Vagina (tissue), 2 donors: ENCODE measurements around the gene RNF214.
"Not testable (repeated sequence)": the region's sequence is repeated elsewhere in the genome, so short reads cannot be mapped to it uniquely, and the experiment has no call there.

Source experiments
- POLR2A ChIP-seq, 2 donors: fragments of 450-650 bp; IDR thresholded peaks; one replicate each; pipeline ENCODE4 v1.6.1; 2017; ENCODE audit warnings: antibody characterized with exemption in 2 of 2, mild to moderate bottlenecking in 2 of 2, moderate library complexity in 2 of 2
- TF ChIP-seq, protein P1 (sequence below), 3 experiments: fragments of 450-650 bp in 2 of 3; fragments of 200-600 bp in 1 of 3; sonication (generic) in 1 of 3; IDR thresholded peaks; one replicate each; pipeline ENCODE4 v1.5.1; 2017 to 2019; ENCODE audit warnings: antibody characterized with exemption in 3 of 3, mild to moderate bottlenecking in 2 of 3, moderate library complexity in 2 of 3

DNA sequence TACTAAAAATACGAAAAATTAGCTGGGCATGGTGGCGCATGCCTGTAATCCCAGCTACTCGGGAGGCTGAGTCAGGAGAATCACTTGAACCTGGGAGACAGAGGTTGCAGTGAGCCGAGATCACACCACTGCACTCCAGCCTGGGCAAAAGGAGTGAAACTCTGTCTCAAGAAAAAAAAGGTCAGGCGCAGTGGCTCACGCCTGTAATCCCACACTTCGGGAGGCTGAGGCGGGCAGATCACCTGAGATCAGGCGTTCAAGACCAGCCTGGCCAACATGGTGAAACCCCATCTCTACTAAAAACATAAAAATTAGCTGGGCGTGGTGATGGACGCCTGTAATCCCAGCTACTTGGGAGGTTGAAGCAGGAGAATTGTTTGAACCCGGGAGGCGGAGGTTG, 49.3 kb upstream of the RNF214 start:
- TF ChIP-seq, protein P1, sequence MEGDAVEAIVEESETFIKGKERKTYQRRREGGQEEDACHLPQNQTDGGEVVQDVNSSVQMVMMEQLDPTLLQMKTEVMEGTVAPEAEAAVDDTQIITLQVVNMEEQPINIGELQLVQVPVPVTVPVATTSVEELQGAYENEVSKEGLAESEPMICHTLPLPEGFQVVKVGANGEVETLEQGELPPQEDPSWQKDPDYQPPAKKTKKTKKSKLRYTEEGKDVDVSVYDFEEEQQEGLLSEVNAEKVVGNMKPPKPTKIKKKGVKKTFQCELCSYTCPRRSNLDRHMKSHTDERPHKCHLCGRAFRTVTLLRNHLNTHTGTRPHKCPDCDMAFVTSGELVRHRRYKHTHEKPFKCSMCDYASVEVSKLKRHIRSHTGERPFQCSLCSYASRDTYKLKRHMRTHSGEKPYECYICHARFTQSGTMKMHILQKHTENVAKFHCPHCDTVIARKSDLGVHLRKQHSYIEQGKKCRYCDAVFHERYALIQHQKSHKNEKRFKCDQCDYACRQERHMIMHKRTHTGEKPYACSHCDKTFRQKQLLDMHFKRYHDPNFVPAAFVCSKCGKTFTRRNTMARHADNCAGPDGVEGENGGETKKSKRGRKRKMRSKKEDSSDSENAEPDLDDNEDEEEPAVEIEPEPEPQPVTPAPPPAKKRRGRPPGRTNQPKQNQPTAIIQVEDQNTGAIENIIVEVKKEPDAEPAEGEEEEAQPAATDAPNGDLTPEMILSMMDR (IDR thresholded peaks at IDR 0.05): not testable (repeated sequence)
- not testable (repeated sequence) for TF ChIP-seq POLR2A (IDR thresholded peaks at IDR 0.05)
